H9 (cell line): ENCODE results near the gene DNAJB11. TPM values are rescaled to one million over a fixed set of nuclear protein-coding genes. Genes with fewer than 3 reads are reported as not detected.

ENCODE experiments used
- DNase-seq: peaks from one replicate; pipeline ENCODE4 v3.0.0-alpha.2; 2017
- H2AFZ ChIP-seq: one replicate; pipeline ENCODE4 v1.6.1; 2013; ENCODE audit warnings: mild to moderate bottlenecking, low read length, control low read depth, moderate library complexity
- H2AK5ac ChIP-seq: 2 replicates; pipeline ENCODE4 v1.6.1; 2013; ENCODE audit warnings: low read length, control low read depth, mixed read lengths; ENCODE audit not compliant: insufficient read length
- H2BK120ac ChIP-seq: one replicate; pipeline ENCODE4 v1.6.1; 2013; ENCODE audit warnings: low read depth, mild to moderate bottlenecking, low read length, control low read depth, inconsistent platforms; ENCODE audit not compliant: poor library complexity, severe bottlenecking
- H2BK12ac ChIP-seq: 2 replicates; pipeline ENCODE4 v1.6.1; 2013; ENCODE audit warnings: low read length, control low read depth, mixed read lengths, low read depth; ENCODE audit not compliant: insufficient read length
- H2BK15ac ChIP-seq: 2 replicates; pipeline ENCODE4 v1.6.1; 2013; ENCODE audit warnings: low read depth, low read length, control low read depth
- H2BK20ac ChIP-seq: one replicate; pipeline ENCODE4 v1.6.1; 2013; ENCODE audit warnings: low read depth, mild to moderate bottlenecking, low read length, control low read depth, inconsistent platforms; ENCODE audit not compliant: poor library complexity, severe bottlenecking
- H2BK5ac ChIP-seq: 2 replicates; pipeline ENCODE4 v1.6.1; 2013; ENCODE audit warnings: low read length, control low read depth, mixed read lengths; ENCODE audit not compliant: insufficient read length
- H3K14ac ChIP-seq: 2 replicates; pipeline ENCODE4 v1.6.1; 2013; ENCODE audit warnings: low read length, control low read depth; ENCODE audit not compliant: insufficient read depth
- H3K18ac ChIP-seq: 2 replicates; pipeline ENCODE4 v1.6.1; 2013; ENCODE audit warnings: low read depth, mild to moderate bottlenecking, mixed read lengths, low read length, control low read depth; ENCODE audit not compliant: insufficient read length
- H3K23ac ChIP-seq: 2 replicates; pipeline ENCODE4 v1.6.1; 2013; ENCODE audit warnings: low read length, control low read depth, mixed read lengths, low read depth; ENCODE audit not compliant: insufficient read length
- H3K23me2 ChIP-seq: 2 replicates; pipeline ENCODE4 v1.6.1; 2013; ENCODE audit warnings: low read depth, mild to moderate bottlenecking, mixed read lengths, low read length, control low read depth; ENCODE audit not compliant: insufficient read length, poor library complexity, severe bottlenecking
- H3K27ac ChIP-seq: 2 replicates; pipeline ENCODE4 v1.5.1; 2013; ENCODE audit warnings: low read length, control low read depth, mixed read lengths, low read depth; ENCODE audit not compliant: insufficient read length
- H3K27me3 ChIP-seq: 2 replicates; pipeline ENCODE4 v1.6.1; 2013; ENCODE audit warnings: low read length, control low read depth, inconsistent platforms; ENCODE audit not compliant: insufficient read depth
- H3K4ac ChIP-seq: 2 replicates; pipeline ENCODE4 v1.6.1; 2013; ENCODE audit warnings: low read depth, mild to moderate bottlenecking, control low read depth, inconsistent platforms, low read length, moderate library complexity
- H3K4me1 ChIP-seq: 2 replicates; pipeline ENCODE4 v1.6.1; 2013; ENCODE audit warnings: low read length, control low read depth, inconsistent platforms; ENCODE audit not compliant: insufficient read depth
- H3K4me2 ChIP-seq: 2 replicates; pipeline ENCODE4 v1.6.1; 2013; ENCODE audit warnings: low read length, control low read depth, mixed read lengths; ENCODE audit not compliant: insufficient read length, insufficient read depth
- H3K56ac ChIP-seq: 2 replicates; pipeline ENCODE4 v1.6.1; 2013; ENCODE audit warnings: low read depth, mild to moderate bottlenecking, mixed read lengths, low read length, control low read depth; ENCODE audit not compliant: insufficient read length
- H3K79me1 ChIP-seq: 2 replicates; pipeline ENCODE4 v1.6.1; 2013; ENCODE audit warnings: low read depth, mild to moderate bottlenecking, moderate library complexity, low read length, control low read depth, inconsistent platforms; ENCODE audit not compliant: insufficient read depth, poor library complexity, severe bottlenecking
- H3K79me2 ChIP-seq: 2 replicates; pipeline ENCODE4 v1.6.1; 2013; ENCODE audit warnings: low read length, control low read depth, inconsistent platforms; ENCODE audit not compliant: insufficient read depth
- H3K9ac ChIP-seq: 2 replicates; pipeline ENCODE4 v1.6.1; 2013; ENCODE audit warnings: low read length, control low read depth, mixed read lengths; ENCODE audit not compliant: insufficient read length; ENCODE audit errors: extremely low read depth
- H3K9me3 ChIP-seq: one replicate; pipeline ENCODE4 v1.6.1; 2013; ENCODE audit warnings: low read depth, low read length, inconsistent platforms; ENCODE audit not compliant: control insufficient read depth
- H3T11ph ChIP-seq: one replicate; pipeline ENCODE4 v1.6.1; 2013; ENCODE audit warnings: mild to moderate bottlenecking, low read length, control low read depth, inconsistent platforms
- H4K20me1 ChIP-seq: one replicate; pipeline ENCODE4 v1.6.1; 2013; ENCODE audit not compliant: control insufficient read depth, insufficient read length, insufficient read depth
- H4K5ac ChIP-seq: 2 replicates; pipeline ENCODE4 v1.6.1; 2013; ENCODE audit warnings: low read depth, mild to moderate bottlenecking, mixed read lengths, low read length, control low read depth; ENCODE audit not compliant: insufficient read length
- H4K8ac ChIP-seq: replicated peaks from 2 replicates; pipeline ENCODE4 v1.6.1; 2013; ENCODE audit warnings: low read length, control low read depth, mixed read lengths, low read depth; ENCODE audit not compliant: insufficient read length
- H4K91ac ChIP-seq: 2 replicates; pipeline ENCODE4 v1.6.1; 2013; ENCODE audit warnings: low read depth, mild to moderate bottlenecking, moderate library complexity, mixed read lengths, low read length, control low read depth; ENCODE audit not compliant: insufficient read length
- H3K27ac Mint-ChIP-seq, 3 experiments: 2 replicates in 2 of 3; 3 replicates in 1 of 3; pipeline ENCODE4 v1.8.0; 2020 to 2021; ENCODE audit warnings: mixed read lengths in 3 of 3, mild to moderate bottlenecking in 1 of 3, moderate library complexity in 1 of 3
- H3K27me3 Mint-ChIP-seq: 2 replicates; pipeline ENCODE4 v1.8.0; 2021; ENCODE audit warnings: low read depth, mild to moderate bottlenecking, moderate library complexity, mixed read lengths
- H3K36me3 Mint-ChIP-seq, 3 experiments: 2 replicates in 2 of 3; 3 replicates in 1 of 3; pipeline ENCODE4 v1.8.0; 2020 to 2021; ENCODE audit warnings: low read depth in 3 of 3, mixed read lengths in 3 of 3; ENCODE audit not compliant: insufficient read depth in 1 of 3
- H3K4me1 Mint-ChIP-seq, 2 experiments: 2 replicates each; pipeline ENCODE4 v1.8.0; 2020; ENCODE audit warnings: mixed read lengths in 2 of 2
- H3K4me3 Mint-ChIP-seq, 2 experiments: 2 replicates in 1 of 2; 3 replicates in 1 of 2; pipeline ENCODE4 v1.8.0; 2020 to 2021; ENCODE audit warnings: mild to moderate bottlenecking in 2 of 2, mixed read lengths in 2 of 2, moderate library complexity in 1 of 2
- H3K9me3 Mint-ChIP-seq, 2 experiments: 2 replicates in 1 of 2; 3 replicates in 1 of 2; pipeline ENCODE4 v1.8.0; 2020; ENCODE audit warnings: mild to moderate bottlenecking in 2 of 2, mixed read lengths in 2 of 2, moderate library complexity in 1 of 2
- CTCF ChIP-seq: fragments of 200-600 bp; sonication (generic); conservative IDR thresholded peaks from 3 replicates; pipeline ENCODE4 v1.8.0; 2021; ENCODE audit warnings: antibody characterized with exemption, mild to moderate bottlenecking
- WGBS: extraction: QIAGEN DNeasy Blood & Tissue Kit; methylation state at CpG from one replicate; pipeline ENCODE4 v1.1.7; 2013; ENCODE audit warnings: missing lambda C conversion rate, low lambda C conversion rate, mixed read lengths; ENCODE audit not compliant: insufficient read length; ENCODE audit errors: extremely low coverage; 5-methylcytosine and 5-hydroxymethylcytosine counted together
- total RNA-seq: library from RNA; stranded (reverse); gene quantifications from 2 replicates; pipeline ENCODE4 v1.2.1, GENCODE V29; 2021

Gene DNAJB11
- total RNA-seq, 1 experiment from 2014 or later: 61.2 TPM

DNA sequence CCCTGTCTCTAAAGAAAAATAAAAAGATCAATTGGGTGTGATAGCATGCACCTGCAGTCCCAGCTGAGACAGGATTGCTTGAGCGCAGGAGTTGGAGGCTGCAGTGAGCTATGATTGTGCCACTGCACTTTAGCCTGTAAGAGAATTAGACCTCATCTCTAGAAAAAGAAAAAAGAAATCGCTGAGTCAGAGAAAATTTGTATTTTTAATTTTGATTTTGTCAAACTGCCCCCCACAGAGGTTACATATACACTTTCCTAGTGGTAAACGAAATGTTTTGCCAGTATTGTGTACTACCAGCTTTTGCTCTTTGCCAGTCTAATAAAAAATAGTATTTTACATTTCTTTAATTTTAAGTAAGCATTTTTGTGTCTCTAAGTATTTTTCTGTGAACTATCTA, 21.0 kb upstream of the DNAJB11 start:
- Histone ChIP-seq H4K5ac (no peak overlapping the region), H4K8ac (no peak overlapping the region), H3K4ac (no peak overlapping the region), H2BK20ac (no peak overlapping the region), H3K23me2 (no peaks in the 10 kb centered on the region), H4K91ac (no peak overlapping the region), H3K9me3 (no peaks in the 10 kb centered on the region), H2BK5ac (no peak overlapping the region), H4K20me1 (no peaks in the 10 kb centered on the region), H3K56ac (no peak overlapping the region), H3K79me2 (no peaks in the 10 kb centered on the region), H3K27ac (no peak overlapping the region), H2BK120ac (no peak overlapping the region), H3K14ac (no peak overlapping the region), H3K4me1 (no peaks in the 10 kb centered on the region), H2BK15ac (no peak overlapping the region), H2AK5ac (no peak overlapping the region), H3K79me1 (no peaks in the 10 kb centered on the region), H3K18ac (no peak overlapping the region), H3T11ph (no peak overlapping the region), H2BK12ac (no peak overlapping the region), H3K27me3 (no peaks in the 10 kb centered on the region), H3K4me2 (no peak overlapping the region), H3K23ac (no peak overlapping the region), H2AFZ (no peak overlapping the region), H3K9ac (no peak overlapping the region)
- TF ChIP-seq CTCF: no peak
- Mint-ChIP-seq H3K27ac (no peak overlapping the region; a peak in 1 of 7 replicates), H3K4me3 (no peak overlapping the region), H3K27me3 (no peaks in the 10 kb centered on the region), H3K36me3 (peaks cover 2 to 18% (median 16%) of the 10 kb centered on the region in 3 experiments; a peak in 5 of 7 replicates), H3K4me1 (no peaks in the 10 kb centered on the region), H3K9me3 (no peaks in the 10 kb centered on the region)
- no CpG with 5 or more reads among the region's 3 CpGs for WGBS
- DNase-seq: no peak
